ENCODE measurements around the gene WDR7. TPM values are rescaled to one million over a fixed set of nuclear protein-coding genes. Genes with fewer than 3 reads are reported as not detected.

WDR7 gene
- total RNA-seq, 1 experiment from 2014 or later = 5.1 TPM

DNA sequence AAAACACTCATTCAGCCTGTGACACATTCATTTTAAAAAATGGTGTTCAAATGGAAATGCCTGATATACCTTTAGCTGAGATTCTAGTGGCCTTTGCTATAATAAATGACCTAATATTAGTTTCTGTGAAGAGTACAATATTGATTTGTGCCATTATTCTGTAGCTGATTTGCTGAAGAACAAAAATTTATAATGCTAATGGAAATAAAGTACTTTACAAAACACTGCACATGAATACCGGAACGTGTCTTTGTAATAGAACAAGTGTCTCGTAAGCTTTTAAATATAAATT lies 138.7 kb downstream of the WDR7 start:
- DNase-seq (ENCODE audit: extremely low read depth, low read depth) = no peak

DNA sequence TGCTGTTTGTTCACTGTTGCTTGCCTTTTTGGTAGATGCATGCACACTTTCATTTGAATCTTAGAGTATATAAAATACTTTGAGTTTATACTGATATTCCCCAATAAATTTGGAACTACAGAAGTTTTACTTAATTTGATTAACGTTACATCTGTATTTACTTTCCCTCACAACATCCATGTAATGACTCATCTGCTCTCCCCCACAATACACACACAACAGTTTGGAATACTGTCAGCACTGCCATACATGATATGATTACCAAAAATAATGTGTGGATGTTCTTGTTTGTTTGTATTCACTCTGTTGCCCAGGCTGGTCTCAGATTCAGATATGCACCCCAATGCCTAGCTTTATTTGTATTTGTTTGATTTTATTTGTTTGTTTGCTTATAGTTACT lies 144.2 kb downstream of the WDR7 start:
- DNase-seq (ENCODE audit: extremely low read depth, low read depth) = no peak

DNA sequence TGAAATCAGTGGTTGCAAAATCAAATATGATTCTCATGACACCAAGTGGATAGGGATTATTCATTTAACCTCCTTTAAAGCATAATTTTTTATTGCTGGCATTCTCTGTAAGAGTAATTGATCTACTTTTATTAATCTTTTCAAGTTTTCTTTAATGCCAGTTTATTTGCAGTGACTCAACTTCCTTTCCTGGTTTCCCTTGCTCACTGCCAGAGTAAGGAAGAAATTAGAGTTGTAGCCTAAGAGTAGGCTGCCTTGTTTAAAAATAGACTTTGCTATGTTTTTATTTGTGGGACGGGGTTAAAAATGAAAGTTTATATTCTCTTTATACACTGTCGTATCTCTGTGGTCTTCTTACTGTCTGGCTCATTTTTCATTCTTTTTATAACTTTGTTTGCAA lies 148.6 kb downstream of the WDR7 start:
- DNase-seq (ENCODE audit: extremely low read depth, low read depth) = no peak

DNA sequence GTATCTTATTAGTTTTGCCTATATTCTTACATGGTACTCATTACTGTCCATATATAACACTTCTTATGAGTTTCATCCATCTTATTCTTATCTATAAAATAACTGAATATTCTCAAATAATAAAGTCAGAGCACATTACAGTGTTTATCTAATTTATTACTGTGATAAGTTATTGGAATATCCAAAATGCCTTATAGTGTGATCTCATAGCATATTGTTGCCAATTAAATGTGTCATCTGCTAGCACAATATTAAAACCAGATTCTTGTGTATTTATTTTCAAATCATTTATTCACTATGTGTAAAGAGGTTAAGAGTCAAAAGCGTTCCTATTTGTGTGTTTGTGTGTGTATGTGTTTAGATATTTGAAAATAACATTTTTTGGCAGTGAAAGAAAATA lies 151.9 kb downstream of the WDR7 start:
- DNase-seq (ENCODE audit: extremely low read depth, low read depth) = no peak

DNA sequence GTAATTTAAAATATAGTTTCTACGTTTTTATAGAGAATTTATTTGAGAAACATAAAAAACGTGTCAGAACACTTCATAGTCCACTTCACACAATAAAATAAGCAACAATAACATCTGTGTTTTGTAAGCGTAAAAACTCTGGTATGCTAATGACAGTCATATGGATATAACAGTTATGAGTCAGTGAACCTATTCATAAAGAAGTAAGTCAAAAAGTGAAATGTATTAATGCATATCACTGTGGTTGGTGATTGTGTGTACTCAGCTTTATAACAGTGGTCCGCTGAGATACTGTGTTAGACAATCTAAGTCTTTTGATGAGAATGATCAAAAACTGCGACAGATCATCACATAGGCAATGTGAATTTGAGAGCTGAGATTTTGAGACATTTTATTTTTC lies 153.2 kb downstream of the WDR7 start:
- DNase-seq (ENCODE audit: extremely low read depth, low read depth) = no peak

DNA sequence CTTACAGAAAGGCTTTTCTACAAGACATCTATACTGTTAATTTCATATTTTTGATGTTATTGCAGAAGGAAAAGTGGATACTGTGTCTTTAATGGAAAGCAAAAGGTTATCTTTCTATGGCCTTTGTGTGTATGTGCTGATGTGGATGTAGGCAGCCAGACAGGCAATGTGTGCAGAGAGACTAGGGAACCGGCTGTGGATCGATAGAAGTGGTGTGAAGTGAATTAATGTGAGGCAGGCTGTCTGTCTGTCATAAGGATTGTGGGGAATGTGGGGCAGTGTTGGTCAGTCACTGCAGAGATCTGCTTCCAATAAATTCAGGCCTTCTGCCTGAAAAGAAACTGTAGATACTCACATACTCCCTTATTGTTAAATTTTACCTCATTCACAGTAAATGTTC lies 156.7 kb downstream of the WDR7 start:
- DNase-seq (ENCODE audit: extremely low read depth, low read depth) = no peak

DNA sequence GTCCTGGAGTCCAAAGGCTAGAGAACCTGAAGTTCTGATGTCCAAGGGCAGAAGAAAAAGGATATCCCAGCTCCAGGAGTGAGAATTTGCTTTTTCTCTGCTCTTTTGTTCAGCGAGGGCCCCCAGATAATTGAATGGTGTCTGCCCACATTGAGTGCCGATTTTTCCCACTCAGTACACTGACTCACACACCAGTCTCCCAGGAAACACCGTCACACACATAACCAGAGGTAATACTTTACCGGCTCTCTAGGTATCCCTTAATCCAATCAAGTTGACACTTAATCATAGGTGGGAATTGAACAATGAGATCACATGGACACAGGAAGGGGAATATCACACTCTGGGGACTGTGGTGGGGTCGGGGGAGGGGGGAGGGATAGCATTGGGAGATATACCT lies 161.5 kb downstream of the WDR7 start:
- no peak for DNase-seq (ENCODE audit: extremely low read depth, low read depth)

DNA sequence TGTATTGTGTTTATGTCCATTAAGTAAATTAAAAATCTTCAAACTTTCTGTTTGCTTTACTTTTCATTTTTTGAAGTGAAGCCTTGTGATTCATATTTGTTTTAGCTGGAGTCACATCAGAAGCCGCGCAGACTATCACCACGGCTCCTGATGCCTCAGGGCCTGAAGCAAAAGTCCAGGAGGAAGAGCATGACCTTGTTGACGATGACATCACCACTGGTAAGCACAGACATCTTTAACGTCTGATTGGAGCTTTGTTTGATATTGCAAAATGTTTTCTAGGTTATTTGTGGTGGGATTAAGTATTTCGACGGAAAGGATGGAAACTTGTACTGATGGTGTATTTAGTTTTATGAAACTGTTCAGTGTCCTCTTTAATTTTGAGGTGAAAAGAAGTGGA lies 164.8 kb downstream of the WDR7 start:
- DNase-seq (ENCODE audit: extremely low read depth, low read depth) = peak; percentile 30

DNA sequence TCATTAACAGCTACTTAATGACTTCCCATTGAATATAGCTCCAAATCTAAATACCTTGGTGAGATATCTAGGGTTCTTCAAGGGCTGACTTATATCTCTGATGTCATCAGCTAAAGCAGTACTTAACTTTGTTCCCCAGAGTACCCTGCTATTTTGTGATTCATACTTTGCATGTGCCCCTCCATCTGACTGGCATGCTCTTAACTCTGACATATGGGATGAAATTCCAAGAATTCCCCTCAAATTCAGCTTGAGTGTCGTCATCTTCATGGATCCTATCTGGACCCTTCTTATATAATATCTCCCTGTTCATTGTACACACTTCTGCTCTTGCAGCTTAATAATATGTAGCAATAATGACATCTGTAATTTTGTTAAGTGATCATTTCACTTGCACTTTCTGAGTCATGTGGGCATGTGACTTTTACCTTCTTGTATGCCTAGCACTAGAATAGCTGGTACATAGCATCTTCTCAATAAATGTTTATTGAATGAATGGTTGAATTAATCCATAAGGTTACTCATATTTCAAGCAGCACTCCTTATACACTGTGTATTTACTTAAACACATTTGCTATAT lies 172.9 kb downstream of the WDR7 start:
- DNase-seq (ENCODE audit: extremely low read depth, low read depth) = no peak

DNA sequence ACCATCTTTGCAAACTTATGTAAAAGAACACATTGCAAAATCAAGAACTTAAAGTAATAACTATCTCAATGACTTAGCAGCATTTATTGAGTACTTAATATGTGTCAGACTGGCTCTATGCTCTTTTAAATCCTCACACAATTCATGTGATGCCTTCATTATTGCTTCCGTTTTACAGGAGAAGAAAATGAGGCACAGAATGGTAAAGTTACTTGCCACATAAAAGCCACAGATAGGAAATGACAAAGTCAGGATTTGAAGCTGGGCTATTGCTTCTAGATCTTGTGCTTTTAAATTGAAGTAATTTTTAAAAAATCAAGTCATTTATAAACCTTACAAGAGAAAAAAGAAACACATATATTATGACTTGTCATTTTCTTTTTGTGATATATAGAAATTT lies 174.2 kb downstream of the WDR7 start:
- no peak for DNase-seq (ENCODE audit: extremely low read depth, low read depth)

DNA sequence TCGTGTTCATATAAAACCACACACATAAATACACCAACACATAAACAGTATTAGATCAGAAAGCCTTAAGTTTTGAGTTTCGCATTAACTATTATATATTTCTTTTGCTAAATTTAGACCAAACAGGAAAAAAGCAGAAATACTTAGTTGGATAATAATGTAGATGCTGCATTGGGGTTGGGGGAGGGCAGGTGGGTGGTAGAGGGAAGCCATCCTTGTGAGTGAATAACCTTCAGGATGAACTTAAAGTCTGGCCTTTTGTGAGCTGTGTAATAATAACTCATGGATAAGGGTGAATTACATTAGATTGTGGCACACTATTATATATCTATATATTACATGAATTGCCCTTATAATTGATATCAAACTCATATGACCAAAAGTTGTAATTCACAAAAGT lies 174.7 kb downstream of the WDR7 start:
- DNase-seq (ENCODE audit: extremely low read depth, low read depth) = no peak

DNA sequence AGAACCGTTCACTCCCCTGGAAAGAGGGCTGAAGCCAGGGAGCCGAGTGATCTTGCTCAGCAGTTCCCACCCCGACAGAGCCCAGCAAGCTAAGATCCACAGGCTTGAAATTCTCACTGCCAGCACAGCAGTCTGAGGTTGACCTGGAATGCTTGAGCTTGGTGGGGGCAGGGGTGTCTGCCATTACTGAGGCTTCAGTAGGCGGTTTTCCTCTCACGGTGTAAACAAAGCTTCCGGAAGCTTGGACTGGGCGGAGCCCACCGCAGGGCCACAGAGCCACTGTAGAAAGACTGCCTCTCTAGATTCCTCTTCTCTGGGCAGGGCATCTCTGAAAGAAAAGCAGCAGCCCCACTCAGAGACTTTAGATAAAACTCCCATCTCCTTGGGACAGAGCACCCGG lies 180.8 kb downstream of the WDR7 start:
- no peak for DNase-seq (ENCODE audit: extremely low read depth, low read depth)

DNA sequence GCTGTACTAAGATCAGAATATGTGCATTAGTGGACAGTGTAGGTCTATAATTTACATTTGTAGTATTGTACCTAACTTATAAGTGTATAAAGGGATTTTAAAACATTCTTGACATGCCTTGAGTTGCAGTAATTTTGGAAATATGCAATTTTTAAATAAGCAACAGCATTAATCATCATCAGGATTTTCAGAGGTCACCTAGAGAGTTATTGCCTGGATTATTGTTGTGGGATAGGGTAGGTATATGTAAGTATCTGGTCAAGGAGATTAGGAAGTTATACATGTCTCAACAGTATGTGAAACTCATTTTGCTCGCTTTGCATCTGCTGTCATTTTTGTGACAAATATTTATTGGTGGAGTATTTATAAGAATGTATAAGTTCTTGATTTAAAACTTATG lies 184.2 kb downstream of the WDR7 start:
- DNase-seq (ENCODE audit: extremely low read depth, low read depth) = no peak

DNA sequence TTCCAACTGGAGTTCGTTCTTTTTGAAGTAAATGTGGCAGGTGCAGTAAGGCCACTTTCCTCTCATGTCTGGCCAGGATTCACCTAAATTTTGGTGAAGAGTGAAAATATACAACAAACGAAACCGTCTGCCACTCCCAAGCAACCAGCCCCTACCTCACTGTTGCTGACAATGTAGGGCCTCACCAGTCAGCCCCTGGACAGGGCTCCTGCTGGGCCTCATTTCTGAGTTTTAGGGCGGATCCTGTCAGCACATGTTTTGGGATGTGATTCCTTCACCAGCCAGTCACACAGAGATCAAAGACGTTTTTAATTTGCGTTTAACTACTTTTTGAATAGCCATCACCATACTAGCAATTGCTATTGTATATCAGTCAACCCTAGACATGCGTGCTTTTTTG lies 185.0 kb downstream of the WDR7 start:
- no peak for DNase-seq (ENCODE audit: extremely low read depth, low read depth)

DNA sequence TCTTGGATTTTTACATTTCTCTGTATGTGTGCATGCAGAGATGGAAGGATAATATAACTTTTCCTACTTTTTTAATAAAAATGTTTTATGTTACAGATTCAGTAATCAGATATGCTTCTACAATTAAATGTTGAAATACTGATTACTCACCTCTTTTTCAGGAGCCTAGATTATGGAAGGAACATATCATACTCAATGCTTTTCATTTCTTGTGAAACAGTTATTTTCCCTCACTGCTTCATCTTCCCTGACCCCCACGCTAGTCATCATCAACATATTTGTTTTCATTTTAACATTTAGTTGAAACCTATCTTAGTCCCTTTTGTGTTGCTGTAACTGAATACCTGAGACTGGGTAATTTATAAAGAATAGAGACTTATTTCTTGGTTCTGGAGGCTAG lies 190.7 kb downstream of the WDR7 start:
- no peak for DNase-seq (ENCODE audit: extremely low read depth, low read depth)

DNA sequence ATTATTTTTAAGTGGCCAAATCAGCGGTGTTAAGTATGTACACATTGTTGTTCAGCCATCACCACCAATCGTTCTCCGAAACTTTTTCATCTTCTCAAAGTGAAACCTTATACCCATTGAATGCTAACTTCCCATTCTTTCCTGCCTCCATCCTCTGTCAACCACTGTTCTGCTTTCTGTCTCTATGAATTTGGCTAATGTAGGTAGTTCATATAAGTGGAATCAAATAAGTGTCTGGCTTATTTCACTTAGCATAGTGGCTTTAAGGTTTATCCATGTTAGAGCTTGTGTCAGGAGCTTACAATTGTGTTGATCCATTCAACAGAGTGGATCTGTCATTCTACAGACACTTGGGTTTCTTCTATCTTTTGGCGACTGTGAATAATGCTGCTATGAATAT lies 192.1 kb downstream of the WDR7 start:
- DNase-seq (ENCODE audit: extremely low read depth, low read depth) = no peak

DNA sequence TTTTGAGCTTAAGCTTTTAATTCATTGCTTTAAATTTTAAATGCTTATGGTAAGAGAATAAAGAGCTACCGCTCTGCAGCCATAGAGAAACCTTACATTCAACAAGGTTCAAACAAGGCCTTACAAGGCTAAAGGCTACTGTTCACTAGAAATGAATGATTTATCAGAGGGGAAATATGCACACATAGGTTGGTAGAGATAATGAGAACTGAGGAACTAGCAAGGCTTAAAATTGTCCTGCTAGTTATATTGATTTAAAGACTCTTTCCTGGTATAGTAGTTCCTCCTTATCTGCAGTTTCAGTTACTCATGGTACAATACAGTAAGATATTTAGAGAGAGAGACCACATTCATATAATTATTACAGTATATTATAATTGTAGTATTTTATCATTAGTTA lies 193.4 kb downstream of the WDR7 start:
- DNase-seq (ENCODE audit: extremely low read depth, low read depth) = no peak

DNA sequence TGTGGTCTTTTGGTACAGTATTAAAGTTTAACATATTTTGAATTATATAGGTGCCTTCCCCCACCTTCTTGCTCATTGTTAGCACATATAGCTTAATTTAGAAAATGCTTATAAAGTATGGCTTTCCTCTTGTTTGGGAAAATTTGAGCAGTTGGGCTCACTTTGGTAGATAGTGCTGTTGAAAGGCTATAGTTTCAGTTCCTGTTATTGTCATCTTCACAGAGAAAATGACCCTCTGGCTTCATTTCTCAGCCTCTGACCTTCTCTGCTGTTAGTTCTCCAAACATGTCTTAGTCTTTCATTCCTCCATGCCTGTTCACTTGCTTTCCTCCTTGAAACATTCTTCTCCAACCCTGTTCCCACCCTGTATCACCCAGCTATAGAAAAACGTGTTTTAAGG lies 200.6 kb downstream of the WDR7 start:
- no peak for DNase-seq (ENCODE audit: extremely low read depth, low read depth)

DNA sequence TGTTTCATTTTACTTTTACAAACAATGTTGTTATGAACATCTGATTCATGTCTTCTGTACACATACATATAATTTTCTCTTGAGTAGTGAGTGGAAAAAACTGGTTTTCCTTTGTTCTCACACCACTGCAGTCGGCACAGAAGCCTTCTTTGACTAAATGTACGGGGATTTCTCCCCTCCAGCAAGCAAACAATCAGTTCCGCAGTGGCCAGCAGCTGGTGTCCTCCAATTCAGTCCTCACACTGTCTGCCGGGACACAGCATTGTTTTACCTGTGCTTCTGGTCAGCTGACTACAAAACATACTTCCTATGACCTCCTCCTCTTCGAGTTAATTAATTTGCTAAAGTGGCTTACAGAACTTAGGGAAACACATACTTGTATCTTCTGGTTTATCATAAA lies 202.8 kb downstream of the WDR7 start:
- DNase-seq (ENCODE audit: extremely low read depth, low read depth) = no peak

DNA sequence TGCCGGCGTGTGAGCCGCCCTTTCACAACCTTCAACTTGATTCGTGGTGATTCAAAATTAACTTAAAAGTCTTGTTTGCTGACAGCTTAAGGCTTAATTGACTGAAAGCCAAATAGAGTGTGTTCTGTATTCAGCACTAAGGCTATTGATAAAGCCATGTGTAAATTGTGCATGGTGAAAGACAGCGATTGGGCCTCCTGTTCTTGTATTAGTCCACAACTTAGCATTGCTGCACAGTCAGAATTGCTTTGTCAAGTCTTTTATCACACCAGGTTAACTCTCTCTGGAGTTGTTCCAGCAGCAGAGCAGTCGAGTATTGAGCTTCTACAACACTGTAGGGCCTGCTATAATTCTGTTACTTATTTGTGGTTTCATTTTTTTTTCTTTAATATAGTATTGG lies 210.1 kb downstream of the WDR7 start:
- no peak for DNase-seq (ENCODE audit: extremely low read depth, low read depth)

DNA sequence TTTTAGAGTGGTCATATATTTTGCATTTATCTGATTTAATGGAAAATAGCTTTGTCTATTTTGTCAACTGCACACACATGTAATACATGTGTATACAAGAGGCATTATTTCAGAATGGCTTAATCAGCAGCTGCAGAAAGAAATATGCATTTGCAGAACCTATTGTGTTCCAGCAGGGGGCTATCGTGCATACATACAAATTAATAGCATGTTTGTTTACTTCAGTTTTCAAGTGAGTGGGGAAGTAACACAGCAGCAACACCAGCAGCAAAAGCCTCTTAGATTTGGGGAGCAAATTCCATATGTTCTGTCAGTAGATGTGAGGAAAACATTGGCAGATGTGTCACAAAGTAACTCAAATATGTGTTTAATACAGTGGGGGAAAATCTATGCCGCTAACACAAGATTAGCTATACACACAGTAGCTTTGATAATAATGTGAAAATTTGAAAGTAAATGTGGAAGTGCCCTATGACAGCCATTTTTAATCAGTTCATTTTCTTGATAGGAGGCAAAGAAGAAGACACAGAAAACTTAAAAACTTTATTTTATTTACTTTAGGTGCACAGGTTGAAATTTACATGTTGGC lies 218.1 kb downstream of the WDR7 start:
- DNase-seq (ENCODE audit: extremely low read depth, low read depth) = peak; percentile 49

DNA sequence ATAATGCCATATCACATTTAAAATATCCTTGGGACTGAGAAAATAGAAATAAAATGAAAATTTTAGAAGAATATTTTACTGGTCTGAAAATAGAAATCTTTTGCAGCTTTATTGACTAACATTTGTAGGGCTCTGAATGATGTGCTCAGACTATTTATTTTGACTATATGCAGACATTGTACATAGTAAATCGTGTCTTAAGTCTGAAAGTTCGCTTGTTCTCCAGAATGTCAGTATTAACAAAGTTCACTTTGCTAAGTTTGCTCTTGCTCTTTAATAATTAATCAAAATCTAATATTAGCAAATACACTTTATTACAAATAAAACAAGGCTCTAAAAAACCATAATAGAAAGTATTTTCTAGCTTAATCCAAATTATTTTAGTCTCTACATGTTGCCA lies 219.8 kb downstream of the WDR7 start:
- no peak for DNase-seq (ENCODE audit: extremely low read depth, low read depth)

DNA sequence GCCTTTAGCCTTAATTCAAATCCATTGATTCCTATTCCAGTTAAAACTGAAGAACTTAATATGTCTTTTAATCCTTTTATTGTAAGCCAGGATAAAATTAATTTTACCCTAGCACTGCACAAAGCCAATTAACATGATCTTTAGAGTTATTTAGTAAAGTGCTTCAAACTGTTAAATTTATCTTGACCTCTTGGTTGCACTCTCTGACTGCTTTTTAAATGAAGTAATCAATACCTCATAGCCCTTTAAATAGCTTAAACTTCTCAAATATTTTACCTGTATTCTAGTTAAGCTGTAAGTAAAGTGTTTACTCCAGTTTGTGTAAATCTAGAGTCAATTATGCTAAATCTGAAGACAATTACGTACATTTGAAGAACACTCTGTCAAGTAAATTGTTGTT lies 221.0 kb downstream of the WDR7 start:
- DNase-seq (ENCODE audit: extremely low read depth, low read depth) = no peak
